Common myeloid progenitor, CD34-positive (primary cell): Measurements from ENCODE around the gene CCL27. TPM values are rescaled to one million over a fixed set of nuclear protein-coding genes. Genes with fewer than 3 reads are reported as not detected.

Source experiments
- CTCF ChIA-PET: fragments of 350-600 bp; sonication (Branson Sonifier 250); formaldehyde crosslinking; loops from one replicate; lab custom pipeline; 2021; ENCODE audit warnings: antibody characterized with exemption; lab: Charles Lee
- POLR2A ChIA-PET: fragments of 350-600 bp; sonication (Branson Sonifier 250); formaldehyde crosslinking; loops from one replicate; lab custom pipeline; 2021; ENCODE audit warnings: antibody characterized with exemption; lab: Charles Lee
- DNase-seq, 3 donors: peaks; one replicate each; pipeline versions ENCODE4 v3.0.0 to v3.0.0-alpha.2; 2013
- H3K27ac ChIP-seq, 2 experiments: 1 replicate in 1 of 2; 2 replicates in 1 of 2; pipeline ENCODE4 v1.7.0; 2013; ENCODE audit warnings: inconsistent platforms in 2 of 2, low read length in 2 of 2, mild to moderate bottlenecking in 2 of 2, low read depth in 1 of 2, moderate library complexity in 1 of 2; ENCODE audit not compliant: severe bottlenecking in 2 of 2, insufficient read depth in 1 of 2, poor library complexity in 1 of 2
- H3K27me3 ChIP-seq, 5 experiments: replicated peaks in 2 of 5; 1 replicate in 3 of 5; 2 replicates in 2 of 5; pipeline versions ENCODE4 v1.6.1 to v1.7.0; 2013; ENCODE audit warnings: low read length in 4 of 5, mild to moderate bottlenecking in 2 of 5, moderate library complexity in 2 of 5, inconsistent platforms in 1 of 5; ENCODE audit not compliant: insufficient read depth in 5 of 5, control insufficient read depth in 4 of 5
- H3K36me3 ChIP-seq, 4 experiments: 1 replicate in 2 of 4; 2 replicates in 2 of 4; pipeline versions ENCODE4 v1.6.1 to v1.7.0; 2013; ENCODE audit warnings: low read length in 3 of 4, control low read depth in 1 of 4, mild to moderate bottlenecking in 1 of 4; ENCODE audit not compliant: control insufficient read depth in 4 of 4, insufficient read depth in 4 of 4
- H3K4me1 ChIP-seq, 4 experiments: 1 replicate in 3 of 4; 2 replicates in 1 of 4; pipeline versions ENCODE4 v1.6.1 to v1.7.1; 2013; ENCODE audit warnings: low read length in 3 of 4, mild to moderate bottlenecking in 3 of 4, control low read depth in 1 of 4, inconsistent platforms in 1 of 4, moderate library complexity in 1 of 4; ENCODE audit not compliant: control insufficient read depth in 4 of 4, insufficient read depth in 4 of 4; ENCODE audit errors: control extremely low read depth in 1 of 4
- H3K4me3 ChIP-seq, 7 experiments: 1 replicate in 4 of 7; 2 replicates in 3 of 7; pipeline versions ENCODE4 v1.5.1 to v1.7.0; 2013; ENCODE audit warnings: mild to moderate bottlenecking in 7 of 7, low read length in 6 of 7, moderate library complexity in 6 of 7, inconsistent platforms in 2 of 7, low read depth in 2 of 7, control low read depth in 1 of 7; ENCODE audit not compliant: insufficient read depth in 4 of 7, control insufficient read depth in 1 of 7; ENCODE audit errors: extremely low read depth in 1 of 7
- H3K9me3 ChIP-seq, 5 experiments: 1 replicate in 4 of 5; 2 replicates in 1 of 5; pipeline versions ENCODE4 v1.6.1 to v1.7.1; 2013; ENCODE audit warnings: low read length in 4 of 5, mild to moderate bottlenecking in 2 of 5, inconsistent platforms in 1 of 5, low read depth in 1 of 5, moderate library complexity in 1 of 5; ENCODE audit not compliant: control insufficient read depth in 4 of 5, insufficient read depth in 2 of 5; ENCODE audit errors: control extremely low read depth in 1 of 5
- WGBS: methylation state at CpG from one replicate; pipeline ENCODE4 v1.1.5; 2013; ENCODE audit not compliant: insufficient coverage; 5-methylcytosine and 5-hydroxymethylcytosine counted together
- polyA plus RNA-seq: library from polyadenylated mRNA; unstranded; fragments of 120-200 nt; gene quantifications from one replicate; pipeline ENCODE4 v1.2.1, GENCODE V29; 2013

CCL27 gene
- polyA plus RNA-seq, result not detected

GRCh38 chr9:34662526-34663302, at the start of gene CCL27:
TSS of gene CCL27 (minus strand) at chr9:34662657. CDS start at chr9:34662633, 24 bp downstream.
- DNase-seq, result no peak
- Histone ChIP-seq H3K36me3 (peaks cover 0 to 7% (median 1%) of the 10 kb centered on the region in 4 experiments), H3K4me1 (peaks cover 0 to 18% (median 15%) of the 10 kb centered on the region in 4 experiments), H3K9me3 (no peaks in the 10 kb centered on the region), H3K27ac (no peak within 1 kb of the TSS), H3K4me3 (no peak within 1 kb of the TSS), H3K27me3 (peaks cover 0 to 2% (median 0%) of the 10 kb centered on the region in 5 experiments)
- POLR2A ChIA-PET, result no interaction called here
- WGBS, result 100% methylated on average over 3 of the region's 4 CpGs
- CTCF ChIA-PET, result interaction anchor here (1.1 to 10.6 kb wide), 12 partner anchors 9 to 42 kb away, joined by 3 to 96 read pairs (median 6); partner anchors contain the start of genes DCTN3, GALT, IL11RA and SIGMAR1

- Histone ChIP-seq H3K27ac (no peak overlapping the region), H3K36me3 (no peaks in the 10 kb centered on the region), H3K4me1 (no peaks in the 10 kb centered on the region), H3K9me3 (no peaks in the 10 kb centered on the region), H3K27me3 (peaks cover 0 to 6% (median 5%) of the 10 kb centered on the region in 5 experiments), H3K4me3 (no peak overlapping the region)
- POLR2A ChIA-PET, result no interaction called here
- no CpG with 5 or more reads among the region's 1 CpG for WGBS
- no peak for DNase-seq
- CTCF ChIA-PET, result no interaction called here
These were observed 49.7 kb upstream of the CCL27 start for GRCh38 chr9:34712140-34712539.

- WGBS, result no CpG with 5 or more reads among the region's 2 CpGs
- Histone ChIP-seq H3K9me3 (no peaks in the 10 kb centered on the region), H3K27ac (no peak within 1 kb of the TSS), H3K36me3 (no peaks in the 10 kb centered on the region), H3K4me3 (no peak within 1 kb of the TSS), H3K27me3 (peaks cover 0 to 6% (median 4%) of the 10 kb centered on the region in 5 experiments), H3K4me1 (no peaks in the 10 kb centered on the region)
- ChIA-PET CTCF (interaction anchor here (0.7 kb wide), 1 partner anchor 26 kb away, joined by 3 read pairs; no protein-coding TSS in a partner anchor), POLR2A (no interaction called here)
- DNase-seq, result no peak
These were observed 47.6 kb upstream of the CCL27 start, which contains the start of gene CCL21 for GRCh38 chr9:34710023-34710422. TSS of gene CCL21 (minus strand) at chr9:34710136. CDS start at chr9:34710066, 70 bp downstream.

- CTCF ChIA-PET, result interaction anchor here (0.7 to 1.3 kb wide), 2 partner anchors 17 to 27 kb away, joined by 3 read pairs; no protein-coding TSS in a partner anchor
- H3K27me3 ChIP-seq, result peaks cover 0 to 5% (median 2%) of the 10 kb centered on the region in 5 experiments
- no peak overlapping the region for H3K27ac ChIP-seq
- WGBS, result 100% methylated on average over 5 of the region's 9 CpGs
- H3K4me1 ChIP-seq, result no peaks in the 10 kb centered on the region
- POLR2A ChIA-PET, result no interaction called here
- no peaks in the 10 kb centered on the region for H3K9me3 ChIP-seq
- no peaks in the 10 kb centered on the region for H3K36me3 ChIP-seq
- DNase-seq, result no peak
- H3K4me3 ChIP-seq, result no peak overlapping the region
These were observed 46.9 kb upstream of the CCL27 start for GRCh38 chr9:34709196-34709978.

GRCh38 chr9:34707130-34707529, 44.7 kb upstream of the CCL27 start:
- 94% methylated on average over 2 of the region's 2 CpGs for WGBS
- Histone ChIP-seq H3K4me1 (peaks cover 0 to 2% (median 0%) of the 10 kb centered on the region in 4 experiments), H3K27me3 (peaks cover 0 to 4% (median 0%) of the 10 kb centered on the region in 5 experiments), H3K4me3 (no peak overlapping the region), H3K36me3 (no peaks in the 10 kb centered on the region), H3K9me3 (no peaks in the 10 kb centered on the region), H3K27ac (no peak overlapping the region)
- DNase-seq, result no peak
- ChIA-PET POLR2A (no interaction called here), CTCF (interaction anchor here (1.1 to 1.5 kb wide), 2 partner anchors 9 to 33 kb away, joined by 3 to 4 read pairs; no protein-coding TSS in a partner anchor)

GRCh38 chr9:34701769-34702736, 39.6 kb upstream of the CCL27 start:
- POLR2A ChIA-PET, result interaction anchor here (1.1 kb wide), 1 partner anchor 27 kb away, joined by 3 read pairs; no protein-coding TSS in a partner anchor
- peaks cover 3 to 13% (median 8%) of the 10 kb centered on the region in 4 experiments for H3K4me1 ChIP-seq
- no peaks in the 10 kb centered on the region for H3K36me3 ChIP-seq
- H3K9me3 ChIP-seq, result no peaks in the 10 kb centered on the region
- peak; percentile 74 to 82 (median 75) for DNase-seq
- WGBS, result under 1% methylated on average over 19 of the region's 30 CpGs
- peaks cover 3 to 11% (median 10%) of the 10 kb centered on the region in 5 experiments for H3K27me3 ChIP-seq
- H3K27ac ChIP-seq, result no peak overlapping the region
- CTCF ChIA-PET, result interaction anchor here (0.7 to 9.8 kb wide), 20 partner anchors 9 to 580 kb away, joined by 3 to 220 read pairs (median 4); partner anchors contain the start of genes CCL19, CCL27 and DCTN3
- H3K4me3 ChIP-seq, result peak overlapping the region; percentile 19 to 80 (median 60)
